HepG2 (cell line): ENCODE data around the gene JSRP1. TPM values are rescaled to one million over a fixed set of nuclear protein-coding genes. Genes with fewer than 3 reads are reported as not detected.
A peak's percentile ranks its signal among the peaks of the same experiment; 100 is the strongest.

Experiments used
- CEBPG ChIP-seq: IDR thresholded peaks from 2 replicates; pipeline ENCODE4 v1.6.1; 2016
- ERF ChIP-seq: IDR thresholded peaks from 2 replicates; pipeline ENCODE4 v1.6.1; 2018; ENCODE audit warnings: missing biosample characterization, missing genetic modification reagents
- ETV5 ChIP-seq: IDR thresholded peaks from 2 replicates; pipeline ENCODE4 v1.6.1; 2018; ENCODE audit warnings: missing biosample characterization, missing genetic modification reagents, inconsistent platforms, borderline replicate concordance
- HMGXB4 ChIP-seq, 2 experiments: sonication (generic) in 1 of 2; formaldehyde crosslinking in 1 of 2; IDR thresholded peaks; 2 replicates each; pipeline versions ENCODE4 v1.4.0 to v1.6.1; 2018 to 2020; ENCODE audit warnings: missing genetic modification reagents in 2 of 2, borderline replicate concordance in 1 of 2, low read depth in 1 of 2, mild to moderate bottlenecking in 1 of 2, missing biosample characterization in 1 of 2
- IKZF1 ChIP-seq: fragments of 450-650 bp; IDR thresholded peaks from 2 replicates; pipeline ENCODE4 v1.7.1; 2016
- MLLT10 ChIP-seq: sonication (generic); formaldehyde crosslinking; IDR thresholded peaks from 2 replicates; pipeline ENCODE4 v1.4.0; 2020; ENCODE audit warnings: missing genetic modification reagents
- SP4 ChIP-seq: sonication (generic); formaldehyde crosslinking; IDR thresholded peaks from 2 replicates; pipeline ENCODE4 v1.8.1; 2023; ENCODE audit warnings: mild to moderate bottlenecking, missing genetic modification reagents
- TAF1 ChIP-seq: sonication (generic); formaldehyde crosslinking; IDR thresholded peaks from 2 replicates; pipeline ENCODE4 v1.4.0; 2020; ENCODE audit warnings: missing genetic modification reagents
- TARDBP ChIP-seq: sonication (generic); formaldehyde crosslinking; IDR thresholded peaks from 2 replicates; pipeline ENCODE4 v1.8.0; 2022; ENCODE audit warnings: mild to moderate bottlenecking, missing genetic modification reagents
- TBX3 ChIP-seq: fragments of 450-650 bp; IDR thresholded peaks from 2 replicates; pipeline ENCODE4 v1.6.1; 2017; ENCODE audit warnings: antibody characterized with exemption, mild to moderate bottlenecking, inconsistent platforms, borderline replicate concordance
- TMF1 ChIP-seq: sonication (generic); formaldehyde crosslinking; IDR thresholded peaks from 2 replicates; pipeline ENCODE4 v1.8.1; 2022; ENCODE audit warnings: low read depth, missing genetic modification reagents
- YEATS2 ChIP-seq: sonication (generic); formaldehyde crosslinking; IDR thresholded peaks from 2 replicates; pipeline ENCODE4 v1.4.0; 2020; ENCODE audit warnings: missing genetic modification reagents, borderline replicate concordance
- YY1 ChIP-seq: IDR thresholded peaks from 2 replicates; pipeline ENCODE4 v1.6.1; 2011; ENCODE audit warnings: low read length, low read depth, moderate library complexity, mild to moderate bottlenecking; ENCODE audit not compliant: insufficient read depth, insufficient replicate concordance
- ZFY ChIP-seq: sonication (generic); formaldehyde crosslinking; IDR thresholded peaks from 2 replicates; pipeline ENCODE4 v1.4.0; 2020; ENCODE audit warnings: missing genetic modification reagents
- ZNF232 ChIP-seq: sonication (generic); formaldehyde crosslinking; IDR thresholded peaks from 2 replicates; pipeline ENCODE4 v1.4.0; 2020; ENCODE audit warnings: missing genetic modification reagents, borderline replicate concordance
- ZNF501 ChIP-seq: sonication (generic); formaldehyde crosslinking; IDR thresholded peaks from 2 replicates; pipeline ENCODE4 v1.5.1; 2020; ENCODE audit warnings: mild to moderate bottlenecking, moderate library complexity, missing genetic modification reagents
- polyA plus RNA-seq, 8 experiments: library from polyadenylated mRNA; depleted of rRNA in 3 of 8; stranded (reverse) in 7 of 8; unstranded in 1 of 8; fragments of >200 nt; fragmentation: Illumina TruSeq in 4 of 8; extraction: Trizol in 4 of 8; gene quantifications; 2 replicates each; pipeline versions ENCODE4 v1.2.1 to v1.2.3, GENCODE V29; 2011 to 2016; ENCODE audit warnings: low read depth in 4 of 8, missing spikeins in 1 of 8, mixed read lengths in 1 of 8; ENCODE audit not compliant: insufficient read depth in 1 of 8
- total RNA-seq, 5 experiments: library from RNA; depleted of rRNA; stranded (reverse); fragments of >200 nt; fragmentation: Illumina TruSeq; extraction: Trizol; gene quantifications; 2 replicates each; pipeline ENCODE4 v1.2.3, GENCODE V29; 2016; ENCODE audit warnings: low read depth in 1 of 5
- TF ChIP-seq, protein P1 (sequence below): sonication (generic); formaldehyde crosslinking; IDR thresholded peaks from 2 replicates; pipeline ENCODE4 v1.4.0; 2020; ENCODE audit warnings: missing genetic modification reagents, mild to moderate bottlenecking, borderline replicate concordance
- TF ChIP-seq, protein P2 (sequence below): sonication (generic); formaldehyde crosslinking; IDR thresholded peaks from 2 replicates; pipeline ENCODE4 v1.4.0; 2020; ENCODE audit warnings: mild to moderate bottlenecking, missing genetic modification reagents
- TF ChIP-seq, protein P3 (sequence below): fragments of 450-650 bp; IDR thresholded peaks from 2 replicates; pipeline ENCODE4 v1.6.1; 2016

Gene JSRP1
- total and polyA plus RNA-seq, 2 of the 13 experiments (the other 11 are each of a cell fraction or from before 2014, with no cell fraction given) = 0.16 to 0.38 TPM

DNA sequence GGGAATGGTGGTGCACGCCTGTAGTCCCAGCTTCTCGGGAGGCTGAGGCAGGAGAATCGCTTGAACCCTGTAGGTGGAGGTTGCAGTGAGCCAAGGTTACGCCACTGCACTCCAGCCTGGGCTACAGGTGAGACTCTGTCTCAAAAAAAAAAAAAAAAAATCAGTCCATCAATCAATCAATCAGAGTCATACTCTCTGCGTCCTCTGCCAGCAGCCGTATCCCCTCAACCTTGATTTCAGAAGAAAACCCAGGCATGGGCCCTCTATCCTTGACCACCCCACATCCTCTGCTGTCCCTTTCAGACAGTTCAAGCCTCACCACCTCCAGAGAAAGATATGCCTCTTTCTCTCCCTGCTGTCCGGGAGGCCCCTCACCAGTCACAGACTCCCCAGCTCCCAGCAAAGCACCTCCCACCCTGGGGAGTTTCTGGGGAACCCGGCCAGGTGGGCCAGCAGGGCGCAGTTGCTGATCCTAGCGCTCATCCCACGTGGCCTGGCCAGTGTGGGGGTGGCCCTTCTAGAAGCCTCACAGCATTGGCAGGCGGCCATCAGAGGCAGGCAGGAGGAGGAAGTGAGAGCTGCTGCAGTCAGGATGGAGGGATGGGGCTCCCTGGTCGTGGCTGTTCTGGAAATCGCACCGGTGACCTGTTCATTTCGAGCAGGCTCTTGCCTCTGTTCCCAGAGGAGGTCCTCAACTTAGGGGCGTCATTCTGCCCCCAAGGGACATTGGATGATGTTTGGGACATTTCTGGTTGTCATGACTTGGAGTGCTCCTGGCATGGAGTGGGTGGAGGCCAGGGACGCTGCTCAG is 10.2 kb upstream of the JSRP1 start (continued):
- TF ChIP-seq, protein P1, sequence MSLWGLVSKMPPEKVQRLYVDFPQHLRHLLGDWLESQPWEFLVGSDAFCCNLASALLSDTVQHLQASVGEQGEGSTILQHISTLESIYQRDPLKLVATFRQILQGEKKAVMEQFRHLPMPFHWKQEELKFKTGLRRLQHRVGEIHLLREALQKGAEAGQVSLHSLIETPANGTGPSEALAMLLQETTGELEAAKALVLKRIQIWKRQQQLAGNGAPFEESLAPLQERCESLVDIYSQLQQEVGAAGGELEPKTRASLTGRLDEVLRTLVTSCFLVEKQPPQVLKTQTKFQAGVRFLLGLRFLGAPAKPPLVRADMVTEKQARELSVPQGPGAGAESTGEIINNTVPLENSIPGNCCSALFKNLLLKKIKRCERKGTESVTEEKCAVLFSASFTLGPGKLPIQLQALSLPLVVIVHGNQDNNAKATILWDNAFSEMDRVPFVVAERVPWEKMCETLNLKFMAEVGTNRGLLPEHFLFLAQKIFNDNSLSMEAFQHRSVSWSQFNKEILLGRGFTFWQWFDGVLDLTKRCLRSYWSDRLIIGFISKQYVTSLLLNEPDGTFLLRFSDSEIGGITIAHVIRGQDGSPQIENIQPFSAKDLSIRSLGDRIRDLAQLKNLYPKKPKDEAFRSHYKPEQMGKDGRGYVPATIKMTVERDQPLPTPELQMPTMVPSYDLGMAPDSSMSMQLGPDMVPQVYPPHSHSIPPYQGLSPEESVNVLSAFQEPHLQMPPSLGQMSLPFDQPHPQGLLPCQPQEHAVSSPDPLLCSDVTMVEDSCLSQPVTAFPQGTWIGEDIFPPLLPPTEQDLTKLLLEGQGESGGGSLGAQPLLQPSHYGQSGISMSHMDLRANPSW = no peak
- TF ChIP-seq, protein P2, sequence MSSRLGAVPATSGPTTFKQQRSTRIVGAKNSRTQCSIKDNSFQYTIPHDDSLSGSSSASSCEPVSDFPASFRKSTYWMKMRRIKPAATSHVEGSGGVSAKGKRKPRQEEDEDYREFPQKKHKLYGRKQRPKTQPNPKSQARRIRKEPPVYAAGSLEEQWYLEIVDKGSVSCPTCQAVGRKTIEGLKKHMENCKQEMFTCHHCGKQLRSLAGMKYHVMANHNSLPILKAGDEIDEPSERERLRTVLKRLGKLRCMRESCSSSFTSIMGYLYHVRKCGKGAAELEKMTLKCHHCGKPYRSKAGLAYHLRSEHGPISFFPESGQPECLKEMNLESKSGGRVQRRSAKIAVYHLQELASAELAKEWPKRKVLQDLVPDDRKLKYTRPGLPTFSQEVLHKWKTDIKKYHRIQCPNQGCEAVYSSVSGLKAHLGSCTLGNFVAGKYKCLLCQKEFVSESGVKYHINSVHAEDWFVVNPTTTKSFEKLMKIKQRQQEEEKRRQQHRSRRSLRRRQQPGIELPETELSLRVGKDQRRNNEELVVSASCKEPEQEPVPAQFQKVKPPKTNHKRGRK (CRISPR knock-in tag) = no peak
- no peak for TF ChIP-seq TBX3
- peak; percentile 42; the same call in 1 of the 2 replicates for TF ChIP-seq TAF1 (CRISPR knock-in tag)
- TF ChIP-seq TMF1 (CRISPR knock-in tag) = no peak
- TF ChIP-seq ETV5 (CRISPR knock-in tag) = peak; percentile 60; the same call in 1 of the 2 replicates
- TF ChIP-seq, protein P3, sequence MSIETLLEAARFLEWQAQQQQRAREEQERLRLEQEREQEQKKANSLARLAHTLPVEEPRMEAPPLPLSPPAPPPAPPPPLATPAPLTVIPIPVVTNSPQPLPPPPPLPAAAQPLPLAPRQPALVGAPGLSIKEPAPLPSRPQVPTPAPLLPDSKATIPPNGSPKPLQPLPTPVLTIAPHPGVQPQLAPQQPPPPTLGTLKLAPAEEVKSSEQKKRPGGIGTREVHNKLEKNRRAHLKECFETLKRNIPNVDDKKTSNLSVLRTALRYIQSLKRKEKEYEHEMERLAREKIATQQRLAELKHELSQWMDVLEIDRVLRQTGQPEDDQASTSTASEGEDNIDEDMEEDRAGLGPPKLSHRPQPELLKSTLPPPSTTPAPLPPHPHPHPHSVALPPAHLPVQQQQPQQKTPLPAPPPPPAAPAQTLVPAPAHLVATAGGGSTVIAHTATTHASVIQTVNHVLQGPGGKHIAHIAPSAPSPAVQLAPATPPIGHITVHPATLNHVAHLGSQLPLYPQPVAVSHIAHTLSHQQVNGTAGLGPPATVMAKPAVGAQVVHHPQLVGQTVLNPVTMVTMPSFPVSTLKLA = peak; percentile 37; the same call in 1 of the 2 replicates
- TF ChIP-seq ERF (CRISPR knock-in tag) = 0 out of 2 replicates have a peak, but pooled peaks have one; percentile 40
- no peak for TF ChIP-seq TARDBP (CRISPR knock-in tag)
- TF ChIP-seq IKZF1 = no peak
- TF ChIP-seq ZNF501 (CRISPR knock-in tag) = no peak
- no peak for TF ChIP-seq CEBPG (CRISPR knock-in tag)
- TF ChIP-seq ZFY = peak; percentile 42
- peak; percentile 63 for TF ChIP-seq YY1
- peak; percentile 28; the same call in 1 of the 2 replicates for TF ChIP-seq YEATS2
- peak in 1 of 2 experiments; percentile 26; a peak in 1 of 4 replicates for TF ChIP-seq HMGXB4 (CRISPR knock-in tag; IDR thresholded peaks at IDR 0.05; ENCODE audit: borderline replicate concordance in 1 of 2, low read depth in 1 of 2)
- peak; percentile 28; the same call in 1 of the 2 replicates for TF ChIP-seq SP4
- TF ChIP-seq MLLT10 (CRISPR knock-in tag) = no peak
- TF ChIP-seq ZNF232 (CRISPR knock-in tag) = no peak
